Vagina (tissue), 2 donors: ENCODE measurements around the gene S100A2. TPM values are rescaled to one million over a fixed set of nuclear protein-coding genes. Genes with fewer than 3 reads are reported as not detected.
A peak's percentile ranks its signal among the peaks of the same experiment; 100 is the strongest.

Source experiments
- DNase-seq, 2 donors: peaks; one replicate each; pipeline ENCODE4 v3.0.0-alpha.2; 2017; ENCODE audit errors: extremely low spot score in 2 of 2
- H3K27ac ChIP-seq: fragments of 200-600 bp; sonication (generic); one replicate; pipeline ENCODE4 v1.5.1; 2019
- H3K27me3 ChIP-seq: fragments of 200-600 bp; sonication (generic); one replicate; pipeline ENCODE4 v1.5.1; 2019
- H3K36me3 ChIP-seq, 2 donors: fragments of 200-600 bp; sonication (generic); one replicate each; pipeline ENCODE4 v1.5.1; 2017 to 2019
- H3K4me1 ChIP-seq: fragments of 200-600 bp; sonication (generic); one replicate; pipeline ENCODE4 v1.5.1; 2019
- H3K4me3 ChIP-seq, 2 donors: fragments of 200-600 bp; sonication (generic); 1 replicate in 1 of 2; 2 replicates in 1 of 2; pipeline ENCODE4 v1.5.1; 2016 to 2019
- H3K9me3 ChIP-seq: fragments of 200-600 bp; sonication (generic); one replicate; pipeline ENCODE4 v1.5.1; 2019
- POLR2A ChIP-seq, 2 donors: fragments of 450-650 bp; IDR thresholded peaks; one replicate each; pipeline ENCODE4 v1.6.1; 2017; ENCODE audit warnings: antibody characterized with exemption in 2 of 2, mild to moderate bottlenecking in 2 of 2, moderate library complexity in 2 of 2
- POLR2AphosphoS5 ChIP-seq, 2 donors: sonication (generic); formaldehyde crosslinking; IDR thresholded peaks; one replicate each; pipeline ENCODE4 v1.9.0; 2017; ENCODE audit warnings: antibody characterized with exemption in 2 of 2, mild to moderate bottlenecking in 2 of 2, low read depth in 1 of 2; ENCODE audit not compliant: insufficient read depth in 1 of 2
- intact Hi-C: fragments of 100-400 bp; cut with DNase I; formaldehyde crosslinking; loops from one replicate; pipeline ENCODE4 v1.15.1; 2023
- total RNA-seq: library from RNA; depleted of rRNA; stranded (reverse); fragments of >200 nt; gene quantifications from one replicate; pipeline ENCODE4 v1.2.3, GENCODE V29; 2016
- TF ChIP-seq, protein P1 (sequence below), 3 experiments: fragments of 450-650 bp in 2 of 3; fragments of 200-600 bp in 1 of 3; sonication (generic) in 1 of 3; IDR thresholded peaks; one replicate each; pipeline ENCODE4 v1.5.1; 2017 to 2019; ENCODE audit warnings: antibody characterized with exemption in 3 of 3, mild to moderate bottlenecking in 2 of 3, moderate library complexity in 2 of 3

Gene S100A2
- total RNA-seq, 1 donor from 2014 or later = 470 TPM

GRCh38 chr1:153571706-153572105, 6.1 kb upstream of the S100A2 start:
- Histone ChIP-seq H3K36me3 (no peaks in the 10 kb centered on the region), H3K9me3 (no peaks in the 10 kb centered on the region), H3K27me3 (no peaks in the 10 kb centered on the region), H3K4me3 (no peak overlapping the region), H3K4me1 (peaks cover 28% of the 10 kb centered on the region), H3K27ac (no peak overlapping the region)
- DNase-seq = no peak
- intact Hi-C loops = no loop called here
- TF ChIP-seq, protein P1, sequence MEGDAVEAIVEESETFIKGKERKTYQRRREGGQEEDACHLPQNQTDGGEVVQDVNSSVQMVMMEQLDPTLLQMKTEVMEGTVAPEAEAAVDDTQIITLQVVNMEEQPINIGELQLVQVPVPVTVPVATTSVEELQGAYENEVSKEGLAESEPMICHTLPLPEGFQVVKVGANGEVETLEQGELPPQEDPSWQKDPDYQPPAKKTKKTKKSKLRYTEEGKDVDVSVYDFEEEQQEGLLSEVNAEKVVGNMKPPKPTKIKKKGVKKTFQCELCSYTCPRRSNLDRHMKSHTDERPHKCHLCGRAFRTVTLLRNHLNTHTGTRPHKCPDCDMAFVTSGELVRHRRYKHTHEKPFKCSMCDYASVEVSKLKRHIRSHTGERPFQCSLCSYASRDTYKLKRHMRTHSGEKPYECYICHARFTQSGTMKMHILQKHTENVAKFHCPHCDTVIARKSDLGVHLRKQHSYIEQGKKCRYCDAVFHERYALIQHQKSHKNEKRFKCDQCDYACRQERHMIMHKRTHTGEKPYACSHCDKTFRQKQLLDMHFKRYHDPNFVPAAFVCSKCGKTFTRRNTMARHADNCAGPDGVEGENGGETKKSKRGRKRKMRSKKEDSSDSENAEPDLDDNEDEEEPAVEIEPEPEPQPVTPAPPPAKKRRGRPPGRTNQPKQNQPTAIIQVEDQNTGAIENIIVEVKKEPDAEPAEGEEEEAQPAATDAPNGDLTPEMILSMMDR (IDR thresholded peaks at IDR 0.05) = no peak
- TF ChIP-seq POLR2AphosphoS5 (IDR thresholded peaks at IDR 0.05; ENCODE audit: insufficient read depth in 1 of 2, low read depth in 1 of 2) = no peak
- TF ChIP-seq POLR2A (IDR thresholded peaks at IDR 0.05) = no peak

- intact Hi-C loops = no loop called here
- DNase-seq = no peak
- Histone ChIP-seq H3K9me3 (no peaks in the 10 kb centered on the region), H3K36me3 (no peaks in the 10 kb centered on the region), H3K4me1 (peaks cover 34% of the 10 kb centered on the region), H3K27me3 (no peaks in the 10 kb centered on the region), H3K27ac (no peak overlapping the region), H3K4me3 (no peak overlapping the region)
- TF ChIP-seq POLR2A (IDR thresholded peaks at IDR 0.05) = no peak
- TF ChIP-seq POLR2AphosphoS5 (IDR thresholded peaks at IDR 0.05; ENCODE audit: insufficient read depth in 1 of 2, low read depth in 1 of 2) = no peak
- TF ChIP-seq, protein P1 (IDR thresholded peaks at IDR 0.05) = no peak
Observed at GRCh38 chr1:153570874-153571273, 5.2 kb upstream of the S100A2 start.

DNA sequence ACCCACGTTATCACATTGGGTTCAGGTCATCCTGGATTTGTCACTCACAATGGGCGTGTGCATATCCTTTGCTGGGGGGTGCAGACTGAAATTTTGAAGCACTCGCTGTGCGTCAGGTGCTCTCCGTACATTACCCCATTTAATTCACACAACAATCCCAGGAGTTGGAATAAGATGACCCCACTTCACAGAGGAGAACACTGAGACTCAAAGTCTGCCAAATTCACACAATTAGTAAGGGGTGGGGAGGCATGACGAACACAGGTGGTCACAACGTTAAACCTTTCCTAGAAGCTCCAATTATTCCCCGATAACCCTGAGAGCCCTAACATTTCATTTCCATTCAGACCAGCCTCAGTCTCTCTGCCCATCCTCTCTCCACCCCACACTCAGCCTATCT, 3.8 kb upstream of the S100A2 start:
- TF ChIP-seq POLR2A (IDR thresholded peaks at IDR 0.05) = no peak
- no peak for TF ChIP-seq POLR2AphosphoS5 (IDR thresholded peaks at IDR 0.05; ENCODE audit: insufficient read depth in 1 of 2, low read depth in 1 of 2)
- TF ChIP-seq, protein P1 (IDR thresholded peaks at IDR 0.05) = no peak
- H3K36me3 ChIP-seq = no peaks in the 10 kb centered on the region
- H3K4me3 ChIP-seq = no peak overlapping the region
- DNase-seq = no peak
- H3K4me1 ChIP-seq = peaks cover 44% of the 10 kb centered on the region
- peak overlapping the region; percentile 98 for H3K27ac ChIP-seq
- H3K9me3 ChIP-seq = no peaks in the 10 kb centered on the region
- intact Hi-C loops = loop anchor here (5.0 kb wide), 1 partner anchor 57 kb away; no protein-coding TSS in a partner anchor
- no peaks in the 10 kb centered on the region for H3K27me3 ChIP-seq

- TF ChIP-seq POLR2A (IDR thresholded peaks at IDR 0.05) = peak in 1 of 2 donors; percentile 4
- TF ChIP-seq, protein P1 (IDR thresholded peaks at IDR 0.05) = peak; percentile 99 to 100 (median 100)
- peak; percentile 84 for TF ChIP-seq POLR2AphosphoS5 (IDR thresholded peaks at IDR 0.05; ENCODE audit: insufficient read depth in 1 of 2, low read depth in 1 of 2)
- H3K9me3 ChIP-seq = no peaks in the 10 kb centered on the region
- H3K27ac ChIP-seq = peak overlapping the region; percentile 98
- intact Hi-C loops = loop anchor here (1.0 to 5.0 kb wide), 2 partner anchors 35 to 56 kb away; no protein-coding TSS in a partner anchor
- H3K4me3 ChIP-seq = peak overlapping the region; percentile 22 to 28
- DNase-seq = peak in 1 of 2 donors; percentile 92
- H3K36me3 ChIP-seq = no peaks in the 10 kb centered on the region
- peaks cover 41% of the 10 kb centered on the region for H3K4me1 ChIP-seq
- H3K27me3 ChIP-seq = no peaks in the 10 kb centered on the region
Observed at GRCh38 chr1:153568367-153569099, 2.9 kb upstream of the S100A2 start.
